Nasal cavity respiratory epithelium epithelial cell of viscerocranial mucosa (primary cell): Measurements from ENCODE around the gene CLEC4M. TPM values are rescaled to one million over a fixed set of nuclear protein-coding genes. Genes with fewer than 3 reads are reported as not detected.

Experiments used
- total RNA-seq: library from RNA; depleted of rRNA; stranded (reverse); fragments of >200 nt; gene quantifications from 2 replicates; pipeline ENCODE4 v1.2.3, GENCODE V29; 2014

The CLEC4M gene
- total RNA-seq, result not detected in 2 replicates

GRCh38 chr19:7762719-7763293 is at the start of gene CLEC4M:
Gene CLEC4M, plus strand, starts transcription at chr19:7763243. Its CDS starts 24 bp downstream, at chr19:7763267.

GRCh38 chr19:7732045-7732444 is 31.0 kb upstream of the CLEC4M start, which contains the start of gene CLEC4G:
Gene CLEC4G, minus strand, starts transcription at chr19:7732110. Its CDS starts 8 bp downstream, at chr19:7732102.

GRCh38 chr19:7746903-7747884 is 15.8 kb upstream of the CLEC4M start, which contains the start of gene CD209:
Gene CD209, minus strand, starts transcription at chr19:7747534. Its CDS starts 23 bp downstream, at chr19:7747511.

Other genes starting within 250 kb of the CLEC4M start
- 3.1 and 23.8 TPM in 2 replicates for gene ZNF358, start 247.1 kb upstream of the CLEC4M start, total RNA-seq
- gene MCOLN1, start 240.6 kb upstream of the CLEC4M start, total RNA-seq, result 2.4 and 6.5 TPM in 2 replicates
- gene PNPLA6, start 227.5 kb upstream of the CLEC4M start, total RNA-seq, result 51.6 and 92.0 TPM in 2 replicates
- gene CAMSAP3, start 167.4 kb upstream of the CLEC4M start, total RNA-seq, result 4.4 and 11.6 TPM in 2 replicates
- 31.8 and 44.7 TPM in 2 replicates for gene XAB2, start 133.7 kb upstream of the CLEC4M start, total RNA-seq
- 5.6 and 7.9 TPM in 2 replicates for gene PET100, start 133.4 kb upstream of the CLEC4M start, total RNA-seq
- not detected in 2 replicates for gene PCP2, start 129.5 kb upstream of the CLEC4M start, total RNA-seq
- gene STXBP2, start 126.1 kb upstream of the CLEC4M start, total RNA-seq, result 49.9 and 113 TPM in 2 replicates
- gene RETN, start 94.2 kb upstream of the CLEC4M start, total RNA-seq, result not detected in 2 replicates
- gene MCEMP1, start 86.2 kb upstream of the CLEC4M start, total RNA-seq, result under 0.01 TPM in 1 of 2 replicates, not detected in the other
- gene TRAPPC5, start 82.4 kb upstream of the CLEC4M start, total RNA-seq, result 41.7 and 57.2 TPM in 2 replicates
- not detected in 2 replicates for gene FCER2, start 61.1 kb upstream of the CLEC4M start, total RNA-seq
- not detected in 2 replicates for gene CLEC4G, start 31.1 kb upstream of the CLEC4M start, total RNA-seq
- not detected in 2 replicates for gene CD209, start 15.7 kb upstream of the CLEC4M start, total RNA-seq
- gene EVI5L, start 67.0 kb downstream of the CLEC4M start, total RNA-seq, result 19.8 and 25.5 TPM in 2 replicates
- under 0.01 TPM in 1 of 2 replicates, not detected in the other for gene PRR36, start 111.1 kb downstream of the CLEC4M start, total RNA-seq
- 18.1 and 28.7 TPM in 2 replicates for gene LRRC8E, start 125.3 kb downstream of the CLEC4M start, total RNA-seq
- gene MAP2K7, start 140.6 kb downstream of the CLEC4M start, total RNA-seq, result 15.4 and 20.9 TPM in 2 replicates
- gene TGFBR3L, start 151.6 kb downstream of the CLEC4M start, total RNA-seq, result 1.6 and 5.8 TPM in 2 replicates
- 13.3 and 13.9 TPM in 2 replicates for gene SNAPC2, start 157.1 kb downstream of the CLEC4M start, total RNA-seq
- 1.0 and 1.6 TPM in 2 replicates for gene CTXN1, start 162.9 kb downstream of the CLEC4M start, total RNA-seq
- gene TIMM44, start 180.4 kb downstream of the CLEC4M start, total RNA-seq, result 85.6 and 116 TPM in 2 replicates
- gene ELAVL1, start 242.4 kb downstream of the CLEC4M start, total RNA-seq, result 20.2 and 72.3 TPM in 2 replicates